Activated B cell treated with CpG ODN at 0.5 μM for 24 hours (primary cell): ENCODE measurements around the gene PTCH1. TPM values are rescaled to one million over a fixed set of nuclear protein-coding genes. Genes with fewer than 3 reads are reported as not detected.

Experiments
- ATAC-seq: fragments of 200-7000 bp; cut with Tn5 transposase; one replicate; pipeline ENCODE4 v1.10.0; 2021; ENCODE audit warnings: low read depth, mild to moderate bottlenecking, moderate library complexity
- CTCF ChIA-PET: fragments of 350-600 bp; sonication (Branson Sonifier 250); formaldehyde crosslinking; loops from one replicate; lab custom pipeline; 2021; ENCODE audit warnings: antibody characterized with exemption; lab: Charles Lee
- POLR2A ChIA-PET: fragments of 350-600 bp; sonication (Branson Sonifier 250); formaldehyde crosslinking; loops from one replicate; lab custom pipeline; 2021; ENCODE audit warnings: antibody characterized with exemption; lab: Charles Lee
- DNase-seq: peaks from one replicate; pipeline ENCODE4 v3.0.0; 2022
- H3K27ac Mint-ChIP-seq: one replicate; pipeline ENCODE4 v1.8.0; 2020; ENCODE audit warnings: mixed read lengths
- H3K27me3 Mint-ChIP-seq: one replicate; pipeline ENCODE4 v1.8.0; 2021; ENCODE audit warnings: mixed read lengths
- H3K36me3 Mint-ChIP-seq: one replicate; pipeline ENCODE4 v1.8.0; 2021; ENCODE audit warnings: low read depth, mixed read lengths
- H3K4me1 Mint-ChIP-seq: one replicate; pipeline ENCODE4 v1.8.0; 2021; ENCODE audit warnings: mixed read lengths
- H3K4me3 Mint-ChIP-seq: one replicate; pipeline ENCODE4 v1.8.0; 2020; ENCODE audit warnings: mild to moderate bottlenecking, mixed read lengths
- H3K9me3 Mint-ChIP-seq: one replicate; pipeline ENCODE4 v1.8.0; 2020; ENCODE audit warnings: mixed read lengths
- CTCF ChIP-seq: fragments of 200-600 bp; IDR thresholded peaks from one replicate; pipeline ENCODE4 v1.8.0; 2022; ENCODE audit warnings: antibody characterized with exemption, mild to moderate bottlenecking
- intact Hi-C: fragments of 100-400 bp; cut with micrococcal nuclease; formaldehyde crosslinking; loops from one replicate; pipeline ENCODE4 v1.15.1; 2024
- total RNA-seq: library from RNA; stranded (reverse); gene quantifications from 2 replicates; pipeline ENCODE4 v1.2.3, GENCODE V29; 2022

Gene PTCH1
- total RNA-seq, 1 donor from 2014 or later, result 8.6 TPM

- POLR2A ChIA-PET, result no interaction called here
- no peak for ATAC-seq
- Mint-ChIP-seq H3K9me3 (no peaks in the 10 kb centered on the region), H3K27ac (no peak overlapping the region), H3K27me3 (peaks cover 12% of the 10 kb centered on the region), H3K36me3 (peaks cover 4% of the 10 kb centered on the region), H3K4me3 (no peak overlapping the region), H3K4me1 (no peaks in the 10 kb centered on the region)
- intact Hi-C loops, result no loop called here
- no peak for DNase-seq
- CTCF ChIA-PET, result no interaction called here
- no peak for TF ChIP-seq CTCF
These were observed 32.5 kb downstream of the PTCH1 start for GRCh38 chr9:95484225-95484624.

DNA sequence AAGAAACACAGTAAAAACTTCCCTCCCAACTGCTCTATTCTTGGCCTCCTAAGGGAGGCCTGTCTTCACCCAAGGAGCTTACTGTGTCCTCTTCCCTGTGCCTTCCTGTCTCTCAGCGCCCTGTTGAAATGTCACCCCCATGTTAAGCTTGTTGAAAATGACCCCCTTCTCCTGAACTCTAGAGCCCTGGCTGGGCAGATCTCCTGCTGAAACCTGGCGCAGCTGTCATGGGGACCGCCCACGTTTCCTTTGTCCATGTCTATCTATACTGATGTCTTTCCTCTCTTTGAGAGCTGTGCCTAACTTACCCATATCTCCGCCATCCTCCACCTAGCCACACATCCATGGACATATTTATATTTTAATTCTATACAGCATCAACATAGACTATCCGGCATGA is 33.3 kb downstream of the PTCH1 start:
- Mint-ChIP-seq H3K36me3 (peaks cover 10% of the 10 kb centered on the region), H3K4me1 (no peaks in the 10 kb centered on the region), H3K27me3 (peaks cover 12% of the 10 kb centered on the region), H3K9me3 (no peaks in the 10 kb centered on the region), H3K27ac (no peak overlapping the region), H3K4me3 (no peak overlapping the region)
- TF ChIP-seq CTCF, result no peak
- no peak for ATAC-seq
- intact Hi-C loops, result no loop called here
- no peak for DNase-seq
- ChIA-PET POLR2A (interaction anchor here (0.5 kb wide), 1 partner anchor 24 kb away, joined by 3 read pairs; no protein-coding TSS in a partner anchor), CTCF (no interaction called here)

GRCh38 chr9:95482621-95483020 is 34.1 kb downstream of the PTCH1 start:
- H3K4me1 Mint-ChIP-seq, result no peaks in the 10 kb centered on the region
- H3K36me3 Mint-ChIP-seq, result peaks cover 10% of the 10 kb centered on the region
- CTCF ChIA-PET, result no interaction called here
- DNase-seq (no peak), ATAC-seq (no peak)
- no peaks in the 10 kb centered on the region for H3K9me3 Mint-ChIP-seq
- H3K4me3 Mint-ChIP-seq, result no peak overlapping the region
- intact Hi-C loops, result no loop called here
- TF ChIP-seq CTCF, result no peak
- peaks cover 14% of the 10 kb centered on the region for H3K27me3 Mint-ChIP-seq
- H3K27ac Mint-ChIP-seq, result no peak overlapping the region
- POLR2A ChIA-PET, result no interaction called here

- CTCF ChIA-PET, result no interaction called here
- TF ChIP-seq CTCF, result no peak
- Mint-ChIP-seq H3K4me3 (no peak overlapping the region), H3K36me3 (peaks cover 10% of the 10 kb centered on the region), H3K27me3 (peaks cover 14% of the 10 kb centered on the region), H3K27ac (no peak overlapping the region), H3K4me1 (no peaks in the 10 kb centered on the region), H3K9me3 (no peaks in the 10 kb centered on the region)
- POLR2A ChIA-PET, result no interaction called here
- DNase-seq (no peak), ATAC-seq (no peak)
- intact Hi-C loops, result no loop called here
These were observed 35.8 kb downstream of the PTCH1 start for GRCh38 chr9:95481000-95481399.

GRCh38 chr9:95480346-95480745 is 36.4 kb downstream of the PTCH1 start:
- TF ChIP-seq CTCF, result no peak
- intact Hi-C loops, result no loop called here
- ATAC-seq (no peak), DNase-seq (no peak)
- ChIA-PET POLR2A (no interaction called here), CTCF (no interaction called here)
- no peak overlapping the region for H3K27ac Mint-ChIP-seq
- H3K36me3 Mint-ChIP-seq, result peaks cover 13% of the 10 kb centered on the region
- no peaks in the 10 kb centered on the region for H3K9me3 Mint-ChIP-seq
- peaks cover 18% of the 10 kb centered on the region for H3K27me3 Mint-ChIP-seq
- H3K4me1 Mint-ChIP-seq, result no peaks in the 10 kb centered on the region
- no peak overlapping the region for H3K4me3 Mint-ChIP-seq
